ENCODE results near the gene VILL.
"Not testable (repeated sequence)": the region's sequence is repeated elsewhere in the genome, so short reads cannot be mapped to it uniquely, and the experiment has no call there.

DNA sequence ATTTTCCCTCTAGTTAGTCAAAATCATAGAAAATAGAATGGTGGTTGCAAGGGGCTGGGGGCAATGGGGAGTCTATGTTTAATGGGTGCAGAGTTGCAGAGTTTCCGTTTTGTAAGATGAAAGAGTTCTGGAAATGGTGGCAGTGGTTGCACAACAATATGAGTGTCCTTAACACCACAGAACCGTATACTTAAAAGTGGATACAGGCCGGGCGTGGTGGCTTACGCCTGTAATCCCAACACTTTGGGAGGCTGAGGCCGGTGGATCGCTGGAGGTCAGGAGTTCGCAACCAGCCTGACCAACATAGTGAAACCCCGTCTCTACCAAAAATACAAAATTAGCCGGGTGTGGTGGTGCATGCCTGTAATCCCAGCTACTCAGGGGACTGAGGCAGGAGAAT is 2.2 kb upstream of the VILL start:
- TF ChIP-seq, protein P1, sequence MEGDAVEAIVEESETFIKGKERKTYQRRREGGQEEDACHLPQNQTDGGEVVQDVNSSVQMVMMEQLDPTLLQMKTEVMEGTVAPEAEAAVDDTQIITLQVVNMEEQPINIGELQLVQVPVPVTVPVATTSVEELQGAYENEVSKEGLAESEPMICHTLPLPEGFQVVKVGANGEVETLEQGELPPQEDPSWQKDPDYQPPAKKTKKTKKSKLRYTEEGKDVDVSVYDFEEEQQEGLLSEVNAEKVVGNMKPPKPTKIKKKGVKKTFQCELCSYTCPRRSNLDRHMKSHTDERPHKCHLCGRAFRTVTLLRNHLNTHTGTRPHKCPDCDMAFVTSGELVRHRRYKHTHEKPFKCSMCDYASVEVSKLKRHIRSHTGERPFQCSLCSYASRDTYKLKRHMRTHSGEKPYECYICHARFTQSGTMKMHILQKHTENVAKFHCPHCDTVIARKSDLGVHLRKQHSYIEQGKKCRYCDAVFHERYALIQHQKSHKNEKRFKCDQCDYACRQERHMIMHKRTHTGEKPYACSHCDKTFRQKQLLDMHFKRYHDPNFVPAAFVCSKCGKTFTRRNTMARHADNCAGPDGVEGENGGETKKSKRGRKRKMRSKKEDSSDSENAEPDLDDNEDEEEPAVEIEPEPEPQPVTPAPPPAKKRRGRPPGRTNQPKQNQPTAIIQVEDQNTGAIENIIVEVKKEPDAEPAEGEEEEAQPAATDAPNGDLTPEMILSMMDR (IDR thresholded peaks at IDR 0.05), result not testable (repeated sequence)
- not testable (repeated sequence) for TF ChIP-seq HDAC2 (IDR thresholded peaks at IDR 0.05)
